Activated CD4-positive, CD25-positive, alpha-beta regulatory T cell (primary cell): ENCODE results near the gene HDAC10.

Experiments used
- DNase-seq, 4 experiments: peaks; one replicate each; lab custom pipeline; 2025; lab: John Stamatoyannopoulos, UW

The HDAC10 gene

DNA sequence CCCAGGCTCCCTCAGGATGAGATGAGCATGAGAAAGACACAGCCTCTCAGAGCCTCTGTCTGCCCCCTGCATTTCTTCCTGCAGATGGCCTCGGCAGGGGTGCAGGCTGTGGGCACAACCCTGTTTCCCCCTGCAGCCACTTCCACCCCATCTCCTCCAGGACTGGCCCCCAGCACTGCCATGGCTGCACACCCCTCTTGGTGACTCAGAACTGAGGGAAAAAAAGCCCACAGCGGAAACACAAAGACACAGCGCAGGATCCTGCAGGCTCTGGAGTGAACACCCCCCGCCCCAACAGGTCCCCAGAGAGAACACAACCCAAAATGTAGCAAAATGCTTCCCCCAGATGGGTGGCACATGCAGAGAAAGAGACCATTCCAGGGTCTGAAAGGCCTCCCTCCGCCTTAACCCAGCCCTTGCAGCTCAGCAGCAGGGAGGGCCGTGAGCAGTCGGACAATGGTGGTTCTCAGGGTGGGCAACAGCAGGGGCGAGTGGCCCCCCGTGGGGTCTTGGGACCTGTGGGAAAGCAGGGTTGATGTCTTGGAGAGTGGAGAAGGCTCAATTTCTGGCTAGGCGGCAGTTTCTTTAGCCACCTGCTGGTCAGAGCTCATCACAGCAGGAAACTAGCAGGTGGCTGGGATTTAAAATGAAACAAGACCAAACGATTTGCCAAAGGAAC is 14.2 kb downstream of the HDAC10 start:
- no peak for DNase-seq

DNA sequence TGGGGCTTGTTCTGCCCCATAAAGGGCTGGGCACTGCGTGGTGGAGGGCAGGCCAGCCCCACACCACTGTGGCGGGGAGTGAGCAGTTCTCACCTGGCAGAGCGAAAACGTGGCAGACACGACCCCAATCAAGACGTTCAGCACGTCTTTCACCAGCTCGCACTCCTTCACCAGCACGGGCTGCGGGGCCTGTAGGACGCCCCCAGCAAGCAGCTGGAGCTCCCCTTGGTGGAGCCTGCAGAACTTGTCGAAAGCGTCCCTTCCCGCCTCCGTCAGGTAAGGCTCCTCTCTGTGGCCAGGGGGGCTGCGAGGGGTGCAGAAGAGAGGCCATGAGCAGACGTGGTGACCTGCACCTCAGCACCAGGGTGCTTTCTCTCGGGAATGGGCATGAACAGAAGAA is 17.8 kb downstream of the HDAC10 start:
- DNase-seq, result no peak

DNA sequence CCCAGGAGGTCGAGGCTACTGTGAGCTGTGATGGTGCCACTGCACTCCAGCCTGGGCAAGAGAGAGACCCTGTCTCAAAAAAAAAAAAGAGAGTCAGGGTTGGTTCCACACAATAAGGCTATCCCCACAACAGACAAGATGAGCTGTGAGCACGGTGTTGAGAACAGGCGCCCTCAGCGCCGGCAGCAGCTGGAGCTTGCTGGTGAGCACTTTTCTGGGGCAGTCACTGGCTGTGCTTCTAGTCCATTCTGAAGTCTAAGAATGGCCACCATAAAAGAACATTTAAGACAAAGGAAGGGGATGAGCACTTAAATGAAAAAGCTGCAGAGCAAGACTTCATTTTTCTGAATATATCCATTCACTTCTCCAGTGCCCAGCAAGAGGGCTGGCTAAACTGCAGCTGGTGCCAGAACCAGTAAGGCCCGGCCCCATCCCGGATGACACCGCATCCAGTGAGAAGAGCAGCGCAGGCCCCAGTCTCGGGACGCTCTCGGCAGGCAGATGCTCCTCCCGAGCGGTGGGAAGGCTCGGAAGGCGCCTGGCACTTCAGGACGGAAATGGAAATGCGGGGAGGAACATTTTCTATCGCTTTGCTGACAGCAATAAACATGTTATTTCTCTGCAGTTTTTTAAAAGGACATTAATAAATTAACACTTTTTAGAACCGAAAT is 18.4 kb downstream of the HDAC10 start:
- no peak for DNase-seq

DNA sequence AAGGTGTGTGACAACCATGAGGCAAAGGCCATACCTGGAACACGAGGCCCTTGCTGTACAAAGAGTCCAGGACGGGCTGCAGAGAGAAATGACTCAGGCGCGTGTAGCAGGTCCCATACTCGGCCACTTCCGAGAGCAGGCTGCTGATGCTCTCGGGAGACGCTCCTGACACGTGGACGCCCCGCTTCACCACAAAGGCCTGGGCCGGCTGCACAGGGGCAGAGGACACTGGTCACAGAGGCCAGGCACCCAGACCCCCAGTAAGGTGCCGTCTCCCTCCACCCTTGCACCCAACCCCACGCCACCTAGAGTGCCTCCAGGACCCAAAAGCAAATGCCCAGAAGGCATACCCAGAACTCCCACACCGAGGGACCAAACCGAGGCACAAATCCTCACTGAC is 21.7 kb downstream of the HDAC10 start:
- DNase-seq, result no peak

DNA sequence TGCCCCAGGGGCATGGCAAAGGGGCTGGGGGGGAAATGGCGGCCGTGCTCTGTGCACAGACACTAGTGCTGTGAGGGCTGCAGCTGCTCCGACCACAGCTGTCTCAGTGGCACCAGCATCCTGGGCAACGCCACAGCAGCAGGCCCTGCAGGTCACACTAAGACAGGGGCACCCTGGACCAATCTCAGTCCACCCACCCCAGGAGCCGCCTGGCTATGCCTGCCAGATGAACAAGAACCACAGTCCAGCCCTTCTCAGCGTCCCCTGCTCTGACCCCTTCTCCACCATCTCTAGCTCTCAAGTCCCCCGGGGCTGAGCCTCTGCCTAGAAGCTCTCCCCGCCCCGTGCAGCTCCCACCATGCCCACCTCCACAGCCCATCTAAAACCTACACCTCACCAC is 22.7 kb downstream of the HDAC10 start:
- DNase-seq, result no peak

DNA sequence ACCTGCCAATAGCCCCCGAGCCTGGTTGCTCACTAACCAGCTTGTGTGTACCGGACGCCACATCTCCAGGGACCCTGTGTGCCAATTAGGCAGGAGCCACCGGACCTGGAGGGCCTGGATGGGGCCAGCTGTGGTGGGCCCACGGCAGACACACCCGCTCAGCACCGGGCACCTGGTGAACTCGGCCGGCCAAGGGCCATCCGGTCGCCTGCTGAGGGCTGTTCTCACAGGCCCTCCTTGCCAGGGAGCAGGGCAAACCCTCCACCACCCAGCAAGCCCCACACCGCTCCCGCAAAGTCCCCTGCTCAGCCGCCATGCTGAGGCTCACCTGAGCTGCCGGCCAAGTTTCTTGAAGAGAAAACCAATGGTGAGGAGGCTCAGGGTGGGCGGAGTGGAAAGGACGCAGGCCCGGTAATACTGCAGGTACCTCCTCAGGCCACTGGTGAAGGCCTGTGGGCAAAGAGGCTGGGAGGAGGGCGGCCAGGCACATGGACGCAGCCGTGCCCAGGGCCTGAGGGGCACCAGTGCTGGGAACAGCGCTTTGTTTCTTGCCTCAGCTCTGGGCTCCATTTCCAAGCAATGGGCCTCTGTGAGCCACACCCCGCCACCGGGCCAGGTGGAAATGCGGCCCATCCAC is 23.4 kb downstream of the HDAC10 start:
- no peak for DNase-seq

DNA sequence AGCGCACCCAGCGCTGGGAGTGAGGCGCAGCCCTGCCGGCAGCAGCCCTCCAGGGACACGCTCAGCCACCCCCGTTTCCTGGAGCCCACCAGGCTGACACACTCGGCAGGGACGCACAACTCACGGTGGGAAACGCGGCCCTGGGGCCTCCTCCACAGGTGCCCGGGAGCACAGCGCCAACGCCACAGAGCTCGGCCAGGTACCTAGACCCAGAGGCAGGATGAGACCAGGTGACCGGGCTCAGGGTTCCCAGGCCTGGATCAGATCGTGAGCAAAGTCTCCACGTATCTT is 24.2 kb downstream of the HDAC10 start:
- DNase-seq, result no peak

DNA sequence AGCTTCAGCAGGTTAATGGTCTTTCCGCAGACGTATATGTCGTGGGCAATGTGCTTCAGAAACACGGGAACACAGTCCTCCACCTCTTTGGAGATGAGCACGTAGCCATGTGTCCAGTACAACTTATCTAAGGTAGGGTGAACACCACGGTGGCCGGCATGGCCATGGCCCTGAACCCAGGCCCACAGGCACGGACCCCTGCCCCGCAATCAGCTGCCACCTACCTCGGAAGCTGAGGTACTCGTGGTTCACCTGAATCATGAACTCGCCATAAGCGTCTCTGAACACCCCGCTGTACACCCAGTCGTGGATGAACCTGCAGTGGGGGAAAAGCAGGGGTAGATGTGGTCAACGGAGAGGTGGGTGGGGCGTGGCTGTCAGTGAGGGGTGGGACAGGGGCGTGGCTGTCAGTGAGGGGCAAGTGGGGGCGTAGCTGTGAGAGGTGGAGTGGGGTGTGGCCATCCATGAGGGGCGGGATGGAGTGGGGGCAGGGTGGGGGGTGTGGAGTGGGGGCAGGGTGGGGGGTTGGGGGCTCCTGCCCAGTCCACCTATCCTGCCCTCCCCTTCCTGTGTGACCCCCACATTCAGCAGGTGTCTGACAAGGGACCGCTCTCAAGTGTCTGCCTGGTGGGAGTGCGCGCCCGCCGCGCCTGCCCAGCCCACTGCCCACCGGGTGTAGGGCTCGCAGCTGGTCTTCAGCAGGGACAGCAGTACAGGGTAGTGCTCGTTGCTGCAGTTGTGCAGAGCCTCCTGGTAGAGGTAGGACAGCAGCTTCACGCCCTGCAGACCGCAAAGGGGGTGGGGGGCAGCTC is 24.8 kb downstream of the HDAC10 start:
- no peak for DNase-seq

DNA sequence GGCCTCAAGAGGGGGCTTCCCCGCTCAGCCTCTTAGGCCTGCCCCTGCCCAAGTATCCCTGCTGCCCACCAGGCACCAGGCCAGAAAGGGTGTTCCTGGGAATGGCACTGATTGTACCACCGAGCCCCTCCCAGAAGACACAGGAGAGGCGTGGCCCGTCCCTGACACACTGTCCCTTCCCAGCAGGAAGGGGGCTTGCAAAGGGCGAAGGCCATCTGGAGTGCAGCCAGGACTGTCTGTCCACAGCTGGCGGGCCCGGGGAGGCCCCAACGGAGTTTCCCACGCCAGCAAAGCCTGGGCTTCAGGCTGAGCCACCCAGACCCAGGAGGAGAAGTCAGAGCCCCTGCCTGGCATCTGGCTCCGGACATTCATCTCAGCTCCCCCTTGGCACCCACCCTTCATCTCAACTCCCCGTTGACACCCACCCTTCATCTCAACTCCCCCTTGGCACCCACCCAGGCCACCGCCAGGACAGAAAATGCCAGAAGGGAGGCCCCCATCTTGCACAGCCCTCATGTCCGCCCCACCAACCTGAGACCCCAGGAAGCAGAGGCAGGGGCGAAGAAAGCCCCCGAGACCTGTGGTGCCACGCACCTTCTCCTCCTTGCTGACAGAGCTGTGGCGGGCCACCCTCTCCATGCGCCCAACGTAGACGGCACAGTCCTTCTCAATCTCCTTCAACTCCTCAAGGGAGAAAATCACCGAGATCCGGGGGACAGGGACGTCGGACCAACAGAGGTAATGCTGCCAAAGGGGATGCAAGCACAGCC is 25.7 kb downstream of the HDAC10 start:
- no peak for DNase-seq

DNA sequence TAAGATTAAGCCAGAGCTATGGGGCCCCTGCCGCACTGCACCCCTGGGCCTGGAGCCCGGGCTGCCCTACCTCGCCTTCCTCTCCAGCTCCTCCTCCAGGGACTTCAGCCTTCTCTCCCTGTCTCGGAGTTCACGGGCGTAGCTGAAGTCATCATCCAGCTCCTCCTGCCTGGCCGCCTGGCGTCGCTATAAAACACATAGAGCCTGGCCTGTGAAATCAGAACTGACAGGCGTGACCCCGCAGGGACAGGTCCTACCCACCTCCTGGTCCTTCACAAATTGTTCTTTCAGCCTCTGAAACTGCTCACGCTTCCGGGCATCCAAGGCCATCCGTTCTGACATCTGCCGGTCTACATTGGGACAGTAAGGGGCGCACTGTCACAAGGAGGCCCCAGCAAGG is 27.0 kb downstream of the HDAC10 start:
- DNase-seq, result no peak

DNA sequence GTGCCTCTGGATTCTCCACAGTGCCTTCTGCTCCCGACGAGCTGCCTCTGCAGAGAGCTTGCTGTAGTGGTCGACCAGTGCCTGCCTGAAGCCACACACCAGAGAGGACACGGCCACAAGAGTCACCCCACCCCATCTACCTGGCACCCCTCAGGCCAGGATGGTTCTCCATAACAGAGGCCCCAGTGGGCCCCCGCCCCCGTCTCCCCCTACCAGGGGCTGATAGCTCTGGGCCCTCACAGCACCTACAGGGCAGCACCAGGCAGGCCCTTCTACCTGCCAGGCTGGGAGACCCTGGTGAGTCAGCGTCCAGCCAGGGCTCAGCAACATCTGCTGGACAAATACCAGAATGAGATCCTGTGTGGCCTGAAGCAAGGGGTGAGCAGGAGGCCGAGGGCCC is 28.6 kb downstream of the HDAC10 start:
- no peak for DNase-seq

DNA sequence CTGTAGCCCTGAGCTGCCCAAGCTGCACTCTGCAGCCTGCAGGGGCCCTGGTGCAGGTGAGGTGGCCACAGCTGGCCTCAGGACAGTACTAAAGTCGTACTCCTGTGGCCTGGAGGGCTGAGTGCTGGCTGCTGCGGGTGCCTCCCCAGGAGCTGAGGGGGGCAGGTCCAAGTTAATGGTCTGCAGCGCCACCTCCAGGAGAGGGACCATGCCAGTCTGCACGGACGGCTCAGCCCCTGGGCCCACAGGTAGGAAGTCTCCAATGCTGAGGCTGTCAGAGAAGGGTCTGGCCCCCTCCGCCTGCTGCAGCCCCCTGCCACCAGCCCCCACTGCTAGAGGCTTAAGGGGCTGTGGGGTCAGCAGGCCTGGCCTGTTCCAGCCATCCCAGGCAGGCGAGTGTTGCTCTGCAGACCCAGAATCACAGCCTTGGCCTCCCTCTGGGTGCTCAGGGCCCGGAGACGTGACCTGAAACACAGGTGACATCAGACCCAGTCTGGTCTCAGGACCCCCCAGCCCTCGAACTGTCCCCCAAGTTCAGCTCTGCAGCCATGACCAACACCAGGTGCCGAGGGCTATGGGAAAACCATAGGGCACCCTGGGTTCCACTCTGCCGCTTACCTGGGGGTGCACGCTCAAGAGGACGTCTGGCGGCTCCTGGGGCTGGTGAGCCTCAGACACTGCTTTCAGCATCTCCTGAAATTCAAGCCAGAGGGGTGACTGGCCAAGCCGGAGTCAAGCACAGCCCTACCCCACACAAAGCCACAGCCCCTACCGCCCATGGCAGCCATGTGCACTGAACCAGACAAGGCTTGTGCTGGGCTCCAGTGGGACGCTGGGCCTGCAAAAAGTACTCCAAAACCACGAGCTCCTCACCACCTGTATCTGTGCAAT is 29.4 kb downstream of the HDAC10 start:
- no peak for DNase-seq

DNA sequence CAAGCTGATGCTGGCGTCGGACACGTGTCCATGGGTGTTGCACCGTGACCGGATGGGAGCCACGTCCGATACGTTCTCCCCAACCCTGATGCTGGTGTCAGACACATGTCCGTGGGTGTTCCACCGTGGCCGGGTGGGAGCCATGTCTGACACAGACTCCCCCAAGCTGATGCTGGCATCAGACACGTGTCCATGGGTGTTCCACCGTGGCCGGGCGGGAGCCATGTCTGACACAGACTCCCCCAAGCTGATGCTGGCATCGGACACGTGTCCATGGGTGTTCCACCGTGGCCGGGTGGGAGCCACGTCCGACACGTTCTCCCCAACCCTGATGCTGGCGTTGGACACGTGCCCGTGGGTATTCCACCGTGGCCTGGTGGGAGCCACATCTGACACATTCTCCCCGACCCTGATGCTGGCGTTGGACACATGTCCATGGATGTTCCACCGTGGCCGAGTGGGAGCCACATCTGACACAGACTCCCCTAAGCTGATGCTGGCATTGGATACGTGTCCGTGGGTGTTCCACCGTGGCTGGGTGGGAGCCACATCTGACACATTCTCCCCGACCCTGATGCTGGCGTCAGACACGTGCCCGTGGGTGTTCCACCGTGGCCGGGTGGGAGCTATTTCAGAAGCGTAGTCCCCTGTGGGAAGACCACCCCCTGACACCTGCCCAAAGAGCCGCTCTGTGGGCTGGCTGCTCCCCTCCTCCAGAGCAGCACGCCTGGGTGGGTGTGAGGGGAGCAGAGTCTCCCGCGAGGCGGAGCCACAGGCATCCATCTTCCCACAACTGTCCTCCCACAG is 30.3 kb downstream of the HDAC10 start:
- DNase-seq, result no peak

DNA sequence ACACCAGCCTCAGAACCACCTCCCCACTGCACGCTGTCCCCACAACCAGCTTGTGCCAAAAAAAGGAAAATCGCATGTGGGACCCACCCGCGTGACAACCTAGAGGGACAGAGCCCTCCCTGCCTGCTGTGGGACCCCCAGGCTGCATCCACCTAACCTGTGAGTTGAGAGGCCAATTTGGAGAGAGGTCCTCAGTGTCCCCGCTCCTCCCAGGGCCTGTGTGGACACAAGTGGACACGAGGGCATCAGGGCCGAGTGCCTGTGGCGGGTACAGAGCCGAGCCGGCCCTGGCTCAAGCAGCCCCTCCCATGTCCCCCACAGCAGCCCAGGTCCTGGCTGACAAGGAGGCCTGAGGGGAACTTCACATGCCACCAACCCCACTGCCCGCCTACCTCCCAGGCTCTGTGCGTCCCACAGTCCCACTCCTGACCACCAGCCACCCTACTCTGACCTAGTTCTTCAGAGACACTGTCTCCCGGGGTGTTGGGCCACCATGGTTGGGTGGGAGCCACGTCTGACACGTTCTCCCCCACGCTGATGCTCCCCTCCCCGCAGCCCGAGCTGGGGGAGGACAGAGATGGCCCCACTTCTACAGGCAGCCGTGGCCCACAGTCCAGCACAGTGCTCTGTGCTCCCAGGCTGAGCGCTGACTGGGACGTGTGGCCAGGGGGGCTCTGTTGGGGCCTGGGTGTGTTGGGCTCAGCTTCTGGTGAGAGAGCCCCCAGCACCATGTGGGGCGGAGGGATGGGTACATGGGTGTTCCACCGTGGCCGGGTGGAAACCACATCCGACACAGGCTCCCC is 31.1 kb downstream of the HDAC10 start:
- DNase-seq, result no peak

DNA sequence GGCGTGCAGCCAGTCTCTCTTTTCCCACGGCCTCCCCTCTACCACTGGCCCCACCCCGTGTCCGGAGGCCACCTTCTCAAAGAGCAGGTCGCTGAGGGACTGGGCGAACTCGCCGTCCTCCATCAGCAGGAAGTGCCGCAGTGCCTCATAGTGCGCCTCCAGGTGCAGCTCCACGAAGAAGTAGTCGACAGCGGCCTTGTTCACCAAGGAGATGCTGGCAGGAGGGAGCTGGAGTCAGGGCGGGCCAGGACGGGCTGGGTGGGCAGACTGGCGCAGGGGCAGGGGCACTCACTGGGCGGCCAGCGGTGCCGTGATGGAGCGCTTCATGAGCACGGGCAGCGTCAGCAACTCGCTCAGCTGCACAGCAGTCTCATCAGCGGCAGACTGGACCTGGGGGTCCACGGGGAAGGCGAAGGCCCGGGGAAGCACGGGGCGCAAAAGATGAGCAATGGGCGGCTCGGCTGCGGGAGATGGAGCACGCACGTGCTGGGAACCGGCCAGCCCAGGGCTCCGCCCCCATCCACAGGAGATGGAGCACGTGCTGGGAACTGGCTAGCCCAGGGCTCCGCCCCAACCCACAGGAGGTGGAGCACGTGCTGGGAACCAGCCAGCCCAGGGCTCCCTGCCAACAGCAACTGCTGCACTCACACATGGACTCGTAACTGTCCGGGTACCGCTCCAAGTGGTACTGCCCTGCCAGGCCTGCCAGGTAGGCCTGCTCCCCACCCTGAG is 31.9 kb downstream of the HDAC10 start:
- DNase-seq, result no peak

DNA sequence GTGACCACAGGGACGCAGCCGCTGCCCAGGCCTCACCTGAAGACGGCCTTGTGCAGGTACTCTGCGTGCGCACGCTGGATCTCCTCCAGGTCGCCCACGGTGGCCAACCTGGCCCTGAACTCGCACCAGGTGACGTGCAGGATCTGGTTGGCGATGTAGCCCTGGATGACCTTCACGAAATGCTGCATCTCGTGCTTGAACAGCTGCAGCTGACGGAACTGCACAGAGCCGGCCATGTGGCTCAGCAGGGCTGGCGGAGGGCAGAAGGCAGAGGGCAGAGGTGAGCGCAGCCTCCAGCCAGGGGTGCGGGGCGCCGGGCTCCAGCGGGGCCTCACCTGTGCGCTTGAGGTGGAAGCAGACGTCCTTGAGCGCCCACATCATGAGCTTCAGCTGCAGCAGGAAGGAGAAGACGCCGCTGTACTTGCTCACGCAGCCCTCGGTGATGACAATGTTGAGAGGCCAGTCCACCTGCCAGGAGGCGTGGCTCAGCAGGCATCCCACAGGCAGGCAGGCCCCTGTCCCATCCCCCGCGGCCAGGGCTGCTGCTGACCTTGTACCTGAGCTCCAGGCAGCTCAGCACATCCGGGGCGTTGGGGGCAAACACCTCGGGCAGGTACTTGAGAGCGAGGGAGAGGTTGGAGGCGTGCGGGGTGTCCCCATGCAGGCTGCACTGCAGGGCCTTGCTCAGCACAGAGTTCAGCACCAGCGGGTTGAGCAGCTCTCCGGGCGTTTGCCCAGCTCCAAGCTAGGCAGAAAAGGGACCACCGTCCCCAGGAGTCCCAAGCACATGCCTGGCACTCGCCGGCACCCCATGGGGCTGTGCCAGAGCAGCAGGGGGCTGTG is 32.7 kb downstream of the HDAC10 start:
- no peak for DNase-seq

DNA sequence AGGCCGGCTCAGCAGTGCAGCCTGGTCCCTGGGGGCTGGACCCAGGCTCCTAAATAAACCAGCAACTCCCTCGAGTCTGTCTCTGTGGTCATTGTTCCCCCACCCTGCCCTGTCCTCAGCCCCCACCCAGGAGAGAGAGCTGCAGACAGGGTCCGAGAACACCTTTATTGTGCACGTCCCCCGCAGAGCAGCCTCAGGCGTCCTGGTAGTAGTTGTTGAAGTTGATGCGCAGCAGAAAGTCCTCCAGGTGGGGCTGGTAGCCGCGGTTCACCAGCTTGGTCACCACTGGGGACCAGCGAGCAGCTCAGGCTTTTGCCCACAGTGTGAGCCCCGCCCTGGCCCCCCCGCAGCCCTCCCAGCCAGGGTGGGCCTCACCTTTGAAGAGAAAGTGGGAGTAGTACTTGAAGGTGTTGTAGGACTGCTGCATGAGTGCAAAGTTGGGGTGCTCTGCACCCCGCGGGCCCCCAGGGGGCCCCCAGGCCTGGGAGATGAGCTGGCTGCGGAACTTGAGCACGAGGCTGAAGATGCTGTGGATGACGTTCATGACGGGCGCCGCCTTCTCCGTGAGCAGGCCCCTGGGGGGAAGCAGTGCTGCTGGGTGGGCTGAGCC is 33.4 kb downstream of the HDAC10 start:
- DNase-seq, result no peak
